GM21515 (cell line): ENCODE measurements around the gene TRAF3IP1.
"Not testable (repeated sequence)": the region's sequence is repeated elsewhere in the genome, so short reads cannot be mapped to it uniquely, and the experiment has no call there.

Experiments used
- ATAC-seq: cut with Tn5 transposase; IDR thresholded peaks from one replicate; pipeline ENCODE4 v1.9.1; 2021; ENCODE audit not compliant: unreplicated experiment

The TRAF3IP1 gene

DNA sequence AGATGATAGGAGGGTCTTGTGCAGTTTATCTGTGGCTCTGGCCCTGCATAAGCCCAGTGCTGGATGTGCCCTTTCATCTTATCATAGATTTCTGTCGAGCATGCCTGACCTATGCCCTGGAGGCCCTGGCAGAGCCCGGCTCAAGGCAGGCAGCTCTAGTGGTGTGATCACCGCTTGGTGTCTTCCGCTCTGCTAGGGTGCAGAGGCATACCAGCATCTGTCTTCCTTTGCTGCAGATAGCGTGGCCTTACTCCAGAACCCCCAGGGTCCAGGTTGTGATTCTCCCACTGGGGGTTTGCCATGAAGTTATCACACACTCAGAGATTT lies 13.7 kb upstream of the TRAF3IP1 start:
- no peak for ATAC-seq

DNA sequence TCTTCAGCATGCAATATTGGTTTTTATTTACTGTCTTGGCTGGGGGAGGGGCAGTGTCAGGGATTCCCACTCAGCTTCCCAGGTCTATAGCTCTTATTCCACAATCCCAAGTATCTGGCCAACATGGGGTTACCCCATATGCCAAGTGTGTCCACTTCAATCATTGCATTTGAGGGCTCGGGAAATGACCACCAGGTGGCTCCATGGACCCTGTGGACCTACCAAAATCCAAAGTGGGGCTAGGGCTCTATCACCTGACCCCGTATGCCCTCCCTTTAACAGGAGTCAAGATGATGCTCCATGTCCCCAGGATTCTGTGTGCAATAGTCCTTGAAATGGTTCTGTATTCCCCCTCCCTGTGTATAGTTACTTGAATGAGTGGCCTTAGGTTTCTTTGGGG lies 12.1 kb upstream of the TRAF3IP1 start:
- ATAC-seq = no peak

DNA sequence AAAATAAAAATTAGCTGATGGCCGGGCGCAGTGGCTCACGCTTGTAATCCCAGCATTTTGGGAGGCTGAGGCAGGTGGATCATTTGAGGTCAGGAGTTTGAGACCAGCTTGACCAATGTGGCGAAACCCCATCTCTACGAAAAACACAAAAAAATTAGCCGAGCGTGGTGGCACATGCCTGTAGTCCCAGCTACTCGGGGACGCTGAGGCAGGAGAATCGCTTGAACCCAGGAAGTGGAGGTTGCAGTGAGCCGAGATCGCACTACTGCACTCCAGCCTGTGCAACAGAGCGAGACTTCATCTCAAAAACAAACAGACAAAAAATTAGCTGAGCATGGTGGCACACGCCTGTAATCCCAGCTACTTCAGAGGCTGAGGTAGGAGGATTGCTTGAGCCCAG lies 9.6 kb upstream of the TRAF3IP1 start:
- not testable (repeated sequence) for ATAC-seq

DNA sequence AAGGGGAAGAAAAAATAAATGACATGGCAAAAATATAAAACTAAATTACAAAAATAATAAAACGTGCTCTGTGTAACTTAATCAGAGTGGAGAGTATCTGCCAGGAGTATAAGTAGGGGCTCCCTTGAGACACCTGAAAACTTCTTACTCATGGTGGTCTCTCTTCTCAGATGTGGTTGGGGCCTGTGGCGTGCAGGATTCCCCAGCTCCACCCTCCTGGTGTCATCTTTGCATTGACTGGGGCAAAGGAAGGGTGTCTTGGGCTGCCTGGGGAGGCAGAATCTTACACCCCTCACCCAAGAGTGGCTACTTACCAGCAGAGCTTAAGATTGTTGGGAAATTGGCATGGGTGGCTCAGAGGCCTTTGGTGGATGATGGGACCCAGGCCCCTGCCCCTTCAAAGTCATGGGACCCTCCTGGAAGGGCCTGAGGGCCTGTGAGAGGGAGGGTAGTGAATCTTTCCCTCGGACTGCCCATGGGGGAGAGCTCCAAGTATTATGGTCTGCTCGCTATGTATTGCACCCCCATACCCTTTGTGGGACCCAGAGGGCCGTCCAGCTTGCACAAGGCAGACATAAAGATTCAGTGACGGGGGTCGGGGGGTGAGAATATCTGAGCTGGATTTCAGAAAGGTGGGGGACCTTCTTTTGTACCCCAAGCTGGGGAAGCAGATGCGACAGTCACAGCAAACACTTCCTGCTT lies 6.9 kb upstream of the TRAF3IP1 start:
- no peak for ATAC-seq

DNA sequence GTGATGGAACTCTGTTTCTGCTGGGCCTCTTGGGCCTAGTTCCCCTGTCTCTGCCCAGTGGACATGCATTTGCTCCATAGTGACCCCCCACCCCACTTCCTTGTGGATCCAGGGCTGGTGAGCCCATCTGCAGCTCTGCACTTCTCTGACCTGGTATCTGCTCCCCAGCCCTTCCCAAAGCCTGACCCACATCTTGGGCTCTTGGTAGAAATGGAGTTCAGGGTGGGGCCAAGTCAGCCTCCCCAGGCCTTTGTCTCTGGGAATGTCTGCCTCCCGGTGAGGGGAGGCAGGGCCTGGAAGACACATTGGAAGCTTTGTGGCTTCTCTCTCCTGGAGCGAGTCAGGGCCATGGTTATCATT lies 6.3 kb upstream of the TRAF3IP1 start:
- ATAC-seq = no peak

DNA sequence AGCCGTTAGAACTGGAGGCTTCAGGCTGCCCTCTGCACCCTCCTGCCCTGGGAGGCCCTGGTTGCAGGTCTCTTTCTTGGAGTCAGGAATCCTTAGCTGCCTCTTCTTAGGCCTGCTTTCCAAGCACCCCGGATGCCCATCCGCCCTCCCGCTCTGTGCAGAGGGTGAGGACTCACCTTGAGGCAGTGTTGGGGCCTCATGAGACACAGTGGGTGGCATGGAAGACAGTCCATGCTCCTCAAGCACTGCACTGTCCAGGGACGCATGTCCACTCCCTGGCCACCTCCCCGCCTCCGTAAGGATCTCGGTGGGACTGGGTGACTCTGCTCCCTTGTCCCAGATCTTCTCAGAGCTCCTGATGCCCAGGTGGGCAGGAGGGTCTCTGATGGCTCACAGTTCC lies 5.7 kb upstream of the TRAF3IP1 start:
- no peak for ATAC-seq

DNA sequence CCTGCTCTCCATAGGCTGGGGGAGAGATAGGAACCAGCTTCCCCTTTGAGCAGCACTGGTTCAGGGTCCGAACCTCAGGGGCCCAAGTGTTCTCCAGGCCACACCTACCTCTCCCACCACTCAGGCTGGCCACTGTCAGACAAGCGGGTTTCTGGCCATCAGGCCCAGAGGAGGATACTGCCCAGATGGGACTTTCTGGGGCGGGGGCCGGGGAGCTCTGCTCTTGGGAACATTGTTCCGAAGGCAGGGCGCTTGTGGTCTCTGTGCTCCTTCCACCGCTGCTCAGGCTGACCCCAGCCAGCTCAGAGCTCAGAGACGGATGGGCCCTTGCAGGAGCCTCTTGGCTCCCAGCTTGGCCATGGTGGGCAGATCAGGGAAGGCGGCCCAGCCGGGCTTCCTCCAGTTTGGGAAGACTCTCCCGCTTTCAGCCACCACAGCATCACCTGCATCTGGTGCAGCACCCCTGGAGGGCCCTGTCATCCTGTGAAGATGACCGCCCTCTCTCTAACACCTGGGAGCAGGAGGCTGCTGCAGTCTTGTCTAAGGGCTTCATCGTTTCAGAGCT lies 5.2 kb upstream of the TRAF3IP1 start:
- no peak for ATAC-seq

DNA sequence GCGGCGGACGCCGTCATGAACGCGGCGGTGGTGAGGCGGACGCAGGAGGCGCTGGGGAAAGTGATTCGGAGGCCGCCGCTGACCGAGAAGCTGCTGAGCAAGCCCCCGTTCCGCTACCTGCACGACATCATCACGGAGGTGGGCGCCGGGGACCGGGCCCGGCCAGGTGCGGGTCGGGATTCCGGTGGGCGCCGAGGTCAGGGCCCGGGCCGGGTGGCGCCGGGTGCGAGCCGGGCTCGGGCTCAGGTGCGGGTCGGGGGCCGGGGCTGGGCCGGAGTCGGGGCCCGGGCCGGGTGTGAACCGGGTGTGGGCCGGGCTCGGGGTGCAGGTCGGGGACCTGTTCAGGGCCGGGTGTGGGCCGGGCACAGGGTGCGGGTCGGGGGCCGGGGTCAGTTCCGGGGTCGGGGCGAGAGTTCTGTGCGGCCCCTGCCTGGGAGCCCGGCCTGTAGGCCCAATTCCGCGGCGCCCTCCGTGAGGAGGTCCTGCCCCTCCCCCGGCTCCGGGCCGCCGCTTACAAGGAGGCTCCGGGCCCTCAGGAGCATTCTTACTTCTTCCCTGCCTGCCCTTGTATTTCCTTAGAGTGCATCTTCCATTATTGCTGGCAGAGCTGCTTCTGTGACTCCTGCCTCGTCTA lies 447 bp downstream of the TRAF3IP1 start:
- peak; percentile 39 for ATAC-seq

DNA sequence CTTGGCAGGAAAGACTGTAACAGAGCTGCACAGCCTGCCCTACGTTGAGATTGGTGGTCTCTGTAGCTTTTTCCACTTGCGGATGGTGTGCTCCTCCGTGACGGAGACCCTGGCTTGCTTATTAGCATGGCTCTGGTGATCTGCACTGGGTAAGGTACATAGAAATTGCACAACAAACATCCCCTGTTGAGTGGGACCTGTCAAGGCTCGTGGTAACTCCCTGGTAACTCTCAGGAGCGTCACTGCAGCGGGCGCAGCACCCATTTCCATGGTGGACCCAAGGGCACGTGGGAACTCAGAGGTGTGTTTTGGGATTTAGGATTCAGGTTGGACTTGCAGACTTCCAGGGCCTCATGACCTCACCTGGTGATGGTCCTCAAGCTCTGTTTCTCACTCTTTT lies 1.1 kb downstream of the TRAF3IP1 start:
- ATAC-seq = no peak

DNA sequence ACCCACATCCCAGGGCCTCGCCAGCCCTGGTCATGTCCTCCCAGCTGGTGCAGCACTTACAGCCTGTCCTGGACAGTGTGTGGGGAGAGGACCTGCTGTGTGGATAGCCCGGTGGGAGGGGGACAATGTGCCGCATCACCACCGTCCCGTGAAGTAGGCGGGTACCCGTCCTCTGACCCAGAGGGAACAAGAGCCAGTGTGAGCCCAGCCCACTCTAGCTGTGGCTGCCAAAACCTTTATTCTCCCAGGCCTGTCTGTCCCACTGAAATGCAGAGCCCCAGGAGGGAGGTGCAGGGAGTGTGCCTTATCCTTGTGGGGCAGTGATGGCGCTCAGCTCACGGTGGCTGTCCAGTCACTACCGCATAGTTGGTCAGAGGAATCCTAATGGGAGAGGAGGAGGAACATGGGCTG lies 1.7 kb downstream of the TRAF3IP1 start:
- ATAC-seq = no peak

DNA sequence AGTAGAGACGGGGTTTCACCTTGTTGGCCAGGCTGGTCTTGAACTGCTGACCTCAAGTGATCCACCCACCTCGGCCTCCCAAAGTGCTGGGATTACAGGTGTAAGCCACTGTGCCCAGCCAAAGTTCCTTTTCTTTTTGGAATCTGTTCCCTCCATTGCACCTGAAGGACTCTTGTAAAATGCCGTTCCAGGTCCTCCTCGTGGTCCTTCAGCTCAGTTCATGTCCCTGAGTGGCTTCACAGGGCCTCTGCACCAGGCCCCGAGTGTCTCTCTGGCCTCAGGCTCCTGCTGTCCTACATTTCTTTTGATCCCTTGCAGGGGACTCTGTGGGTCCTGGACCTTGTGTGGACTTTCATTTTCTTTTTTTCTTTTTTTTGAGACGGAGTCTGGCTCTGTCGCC lies 3.9 kb downstream of the TRAF3IP1 start:
- not testable (repeated sequence) for ATAC-seq

DNA sequence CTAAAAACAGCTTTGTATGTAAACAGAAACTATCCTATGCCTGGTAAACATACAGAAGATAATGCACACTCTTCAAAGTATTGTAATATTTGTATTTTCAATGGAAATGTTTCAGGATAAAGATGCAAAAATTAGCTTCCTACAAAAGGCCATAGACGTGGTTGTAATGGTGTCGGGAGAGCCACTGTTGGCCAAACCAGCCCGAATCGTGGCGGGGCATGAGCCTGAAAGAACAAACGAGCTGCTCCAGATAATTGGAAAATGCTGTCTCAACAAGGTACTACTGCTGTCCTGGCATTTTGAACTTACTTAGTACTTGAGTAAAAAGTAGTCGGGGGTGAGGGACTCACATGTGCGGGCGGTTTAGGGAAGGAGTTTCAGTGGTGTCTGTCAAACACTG lies 5.4 kb downstream of the TRAF3IP1 start:
- no peak for ATAC-seq

DNA sequence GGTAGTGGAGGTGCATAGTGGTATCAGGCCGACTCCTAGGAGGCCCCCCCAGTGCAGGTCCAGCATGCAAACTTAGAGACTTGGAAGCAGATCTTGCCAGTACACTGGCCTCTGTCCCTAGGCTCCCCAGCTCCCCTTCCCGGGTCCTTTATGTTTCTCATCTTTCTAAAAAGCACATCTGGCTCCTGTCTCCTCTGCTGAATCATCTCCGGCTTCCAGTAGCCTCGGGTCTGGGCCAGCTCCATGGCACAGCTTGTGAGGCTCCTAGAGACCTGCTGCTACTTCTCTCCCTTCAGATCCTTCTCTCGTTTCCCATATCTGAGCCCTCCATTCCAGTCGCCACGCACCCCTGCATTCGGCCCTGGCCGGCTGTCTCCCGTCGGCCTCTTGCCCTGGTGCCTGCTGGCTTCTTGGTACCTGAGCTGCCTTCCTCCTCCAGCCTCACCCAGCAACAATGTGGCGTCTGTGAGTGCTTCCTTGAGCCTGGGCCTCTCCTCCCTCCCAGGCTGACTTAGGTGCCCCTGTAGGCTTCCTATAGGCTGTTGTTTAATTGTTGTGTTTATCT lies 6.6 kb downstream of the TRAF3IP1 start:
- ATAC-seq = no peak

DNA sequence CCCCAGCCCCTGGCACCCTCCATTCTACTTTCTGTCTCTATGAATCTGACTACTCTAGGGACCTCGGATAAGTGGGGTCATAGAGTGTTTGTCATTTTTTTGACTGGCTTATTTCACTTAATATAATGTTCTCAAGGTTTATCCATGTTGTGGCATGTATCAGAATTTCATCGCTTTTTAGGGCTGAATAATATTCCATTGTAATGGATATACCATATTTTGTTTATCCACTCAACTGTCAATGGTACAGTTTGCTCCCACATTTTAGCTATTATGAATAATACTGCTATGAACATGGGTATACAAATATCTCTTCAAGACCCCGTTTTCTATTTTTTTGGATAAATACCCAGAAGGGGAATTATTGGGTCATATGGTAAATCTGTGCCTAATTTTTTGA lies 7.4 kb downstream of the TRAF3IP1 start:
- no peak for ATAC-seq

DNA sequence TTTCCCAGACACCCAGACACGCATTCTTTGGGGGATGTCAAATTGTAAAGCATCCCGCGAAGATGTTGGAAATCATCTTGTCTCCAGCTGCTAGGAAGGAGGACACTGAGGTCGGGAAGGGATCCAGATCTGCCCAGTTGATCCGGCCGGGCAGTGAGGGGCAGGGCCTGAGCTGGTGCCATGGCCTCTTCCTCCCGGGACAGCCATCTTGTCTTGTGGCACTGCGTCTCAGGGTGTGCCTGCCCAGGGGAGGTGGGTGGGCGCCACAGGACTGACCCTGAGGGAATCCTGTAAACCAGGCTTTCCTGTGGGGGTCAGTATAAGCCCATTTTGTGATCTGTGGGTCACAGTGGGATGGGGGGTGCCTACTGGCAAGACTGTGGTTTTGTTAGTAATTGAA lies 10.1 kb downstream of the TRAF3IP1 start:
- ATAC-seq = no peak

DNA sequence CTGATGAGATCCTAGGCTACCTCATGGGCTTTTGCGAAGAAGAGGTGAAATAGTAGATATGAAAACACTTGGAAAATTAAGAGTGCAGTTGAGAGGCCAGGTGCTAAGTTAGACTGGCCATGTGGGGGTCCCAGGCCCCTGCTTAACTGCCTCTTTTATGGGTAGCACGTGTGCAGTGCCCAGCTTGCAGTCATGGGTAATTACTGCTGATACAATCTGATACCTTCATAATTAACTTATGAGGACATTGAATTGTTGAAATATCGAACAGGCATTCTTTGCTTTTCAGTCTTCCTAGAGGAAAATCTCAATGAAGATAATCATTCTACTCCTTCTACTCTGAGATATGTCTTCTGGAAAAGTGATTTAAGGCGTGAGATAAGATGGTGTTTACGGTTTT lies 11.6 kb downstream of the TRAF3IP1 start:
- ATAC-seq = no peak

DNA sequence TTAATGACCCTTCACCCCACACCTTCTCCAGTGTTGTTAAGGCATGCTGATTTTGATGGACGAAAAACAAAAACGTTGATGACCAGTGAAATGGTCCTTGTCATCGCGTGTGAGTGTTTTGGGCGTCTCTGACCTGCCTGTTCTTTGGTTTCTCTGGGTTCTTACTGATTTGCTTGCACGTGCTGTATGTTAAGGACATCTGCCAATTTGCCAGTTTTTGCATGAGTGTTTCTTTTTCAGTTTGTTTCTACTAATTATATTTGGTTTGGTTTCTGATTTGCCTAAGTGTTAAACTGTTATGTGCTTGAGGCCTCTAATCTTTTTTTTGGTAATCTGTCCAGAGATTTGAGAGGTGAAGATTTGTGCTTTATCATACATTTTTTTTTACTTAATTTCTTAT lies 14.6 kb downstream of the TRAF3IP1 start:
- ATAC-seq = no peak

DNA sequence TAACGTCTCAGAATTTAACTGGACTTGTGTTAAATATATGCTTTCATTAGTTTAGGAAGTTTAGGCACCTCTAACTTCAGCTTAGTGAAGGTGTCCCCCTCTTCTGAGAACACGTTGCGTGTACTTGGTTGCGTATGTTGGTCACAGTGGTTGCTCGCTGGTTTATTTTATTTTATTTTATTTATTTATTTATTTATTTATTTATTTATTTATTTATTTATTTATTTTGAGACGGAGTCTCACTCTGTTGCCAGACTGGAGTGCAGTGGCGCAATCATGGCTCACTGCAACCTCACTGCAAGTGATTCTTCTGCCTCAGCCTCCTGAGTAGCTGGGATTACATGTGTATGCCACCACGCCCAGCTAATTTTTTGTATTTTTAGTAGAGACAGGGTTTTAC lies 15.3 kb downstream of the TRAF3IP1 start:
- ATAC-seq = not testable (repeated sequence)

DNA sequence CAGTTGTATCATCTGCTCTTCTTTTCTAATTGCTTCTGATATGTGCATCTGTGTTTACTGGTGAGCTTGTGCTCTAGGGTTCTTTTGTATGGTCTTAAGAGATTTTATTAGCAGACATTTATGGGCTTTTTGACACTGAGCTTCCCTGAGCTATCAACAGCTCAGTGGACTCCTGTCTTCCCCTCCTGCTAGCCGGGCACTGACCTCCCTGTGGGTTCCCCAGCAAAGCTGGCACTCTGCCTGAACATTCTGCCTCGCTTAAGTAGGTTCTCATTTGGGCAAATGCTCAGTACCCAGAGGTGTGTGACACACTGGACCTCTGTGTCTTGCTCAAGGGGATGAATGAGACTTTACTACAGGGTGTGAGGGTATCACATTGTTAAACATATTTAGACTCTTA lies 15.8 kb downstream of the TRAF3IP1 start:
- ATAC-seq = no peak

DNA sequence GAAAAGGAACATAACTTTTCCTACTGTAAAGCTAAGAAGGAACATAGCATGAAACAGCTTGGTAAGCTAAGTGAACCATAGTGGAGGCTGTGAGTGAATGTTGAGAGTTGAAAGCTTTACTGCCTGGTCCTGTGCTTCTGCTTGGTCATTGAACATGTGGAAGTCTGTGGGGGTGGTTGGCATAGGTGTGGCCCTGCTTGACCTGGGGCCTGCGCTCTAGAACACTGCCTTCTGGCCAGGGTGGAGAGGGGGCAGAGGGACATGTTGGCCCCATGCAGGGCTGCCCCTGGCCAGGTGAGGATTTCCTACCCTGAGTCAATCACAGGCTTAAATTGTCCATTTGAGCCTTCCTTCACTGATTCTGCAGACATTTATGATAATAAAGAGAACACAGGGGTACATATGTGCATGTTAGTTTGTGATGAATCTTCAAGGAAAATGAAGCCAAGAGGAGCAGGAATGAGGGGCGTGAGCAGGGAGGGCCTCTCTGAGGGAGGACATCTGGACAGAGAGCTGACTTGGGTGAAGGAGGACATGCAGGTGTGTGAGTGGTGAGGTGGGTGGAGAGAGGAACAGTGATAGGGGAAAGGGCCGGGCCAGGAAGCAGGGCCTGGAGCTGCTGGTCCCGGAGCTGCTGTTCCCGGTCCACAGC lies 16.6 kb downstream of the TRAF3IP1 start:
- no peak for ATAC-seq

DNA sequence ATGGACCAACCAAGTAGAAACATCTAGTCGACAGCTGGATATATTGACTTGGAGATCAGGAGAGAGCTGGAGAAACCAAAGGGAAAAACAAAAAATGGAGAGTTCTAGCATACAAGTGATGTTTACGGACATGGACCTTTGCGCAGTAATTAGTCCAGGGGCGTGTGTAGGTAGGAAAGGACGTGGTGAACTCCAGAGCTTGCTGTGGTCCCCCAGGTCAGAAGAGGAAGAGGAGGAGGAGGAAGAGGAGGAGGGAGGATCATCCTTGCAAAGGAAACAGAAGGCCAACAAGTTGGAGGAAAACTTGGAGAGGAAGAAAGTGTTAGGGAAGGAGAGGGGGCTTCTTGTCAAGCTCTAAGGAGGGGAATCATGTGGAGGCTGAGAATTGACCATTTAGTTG lies 17.5 kb downstream of the TRAF3IP1 start:
- no peak for ATAC-seq
